RWPE2 (cell line): ENCODE results near the gene SCRN3.

Experiments used
- ATAC-seq: fragments of 200-7000 bp; cut with Tn5 transposase; 3 replicates; pipeline ENCODE4 v1.9.1; 2021; ENCODE audit warnings: low read depth
- DNase-seq: peaks from one replicate; pipeline ENCODE4 v3.0.0-alpha.2; 2020; ENCODE audit warnings: low spot score
- H3K27ac ChIP-seq: fragments of 450-650 bp; 2 replicates; pipeline ENCODE4 v1.5.1; 2017; ENCODE audit warnings: mild to moderate bottlenecking; ENCODE audit not compliant: poor library complexity, severe bottlenecking
- H3K27me3 ChIP-seq: fragments of 250-450 bp; sonication (Bioruptor Pico); 2 replicates; pipeline ENCODE4 v1.5.1; 2021; ENCODE audit warnings: mild to moderate bottlenecking, moderate library complexity; ENCODE audit not compliant: insufficient read depth, poor library complexity, severe bottlenecking
- H3K36me3 ChIP-seq: fragments of 250-450 bp; sonication (Bioruptor Pico); 2 replicates; pipeline ENCODE4 v1.5.1; 2020; ENCODE audit warnings: low read depth, mild to moderate bottlenecking, moderate library complexity
- H3K4me1 ChIP-seq: fragments of 250-450 bp; sonication (Bioruptor Pico); 2 replicates; pipeline ENCODE4 v1.5.1; 2021; ENCODE audit warnings: mild to moderate bottlenecking, moderate library complexity; ENCODE audit not compliant: insufficient read depth, poor library complexity, severe bottlenecking
- H3K4me3 ChIP-seq: fragments of 250-450 bp; sonication (Bioruptor Pico); 2 replicates; pipeline ENCODE4 v1.5.1; 2021; ENCODE audit warnings: mild to moderate bottlenecking, moderate library complexity; ENCODE audit not compliant: severe bottlenecking
- H3K9me3 ChIP-seq: fragments of 250-450 bp; sonication (Bioruptor Pico); 2 replicates; pipeline ENCODE4 v1.5.1; 2021; ENCODE audit warnings: mild to moderate bottlenecking, moderate library complexity; ENCODE audit not compliant: severe bottlenecking
- TF ChIP-seq, protein P1 (sequence below): fragments of 450-650 bp; IDR thresholded peaks from one replicate; pipeline ENCODE4 v1.5.1; 2017; ENCODE audit warnings: mild to moderate bottlenecking, moderate library complexity; ENCODE audit not compliant: poor library complexity, severe bottlenecking

SCRN3 gene

DNA sequence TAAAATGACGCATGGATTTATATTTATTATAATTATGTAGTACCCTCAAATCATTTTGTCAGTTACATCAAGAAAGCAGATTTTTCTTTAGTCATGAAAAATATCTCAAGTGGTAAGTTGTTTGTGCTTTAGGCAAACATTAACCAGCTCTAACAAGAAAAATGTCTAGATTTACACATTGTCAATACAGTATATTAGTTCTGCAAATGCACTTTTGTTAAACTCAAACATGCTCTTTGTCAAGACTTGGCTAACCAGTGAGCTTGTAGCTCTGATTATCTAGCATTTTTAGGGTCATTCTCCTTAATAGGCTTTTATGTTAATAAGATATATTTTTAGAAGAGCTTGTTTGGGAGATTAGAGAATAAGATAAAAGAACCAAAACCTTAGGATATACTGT lies 32.7 kb downstream of the SCRN3 start:
- DNase-seq, result no peak
- Histone ChIP-seq H3K4me3 (no peak overlapping the region), H3K9me3 (no peaks in the 10 kb centered on the region), H3K27me3 (no peaks in the 10 kb centered on the region), H3K4me1 (no peaks in the 10 kb centered on the region), H3K27ac (no peak overlapping the region), H3K36me3 (peaks cover 28% of the 10 kb centered on the region)
- TF ChIP-seq, protein P1, sequence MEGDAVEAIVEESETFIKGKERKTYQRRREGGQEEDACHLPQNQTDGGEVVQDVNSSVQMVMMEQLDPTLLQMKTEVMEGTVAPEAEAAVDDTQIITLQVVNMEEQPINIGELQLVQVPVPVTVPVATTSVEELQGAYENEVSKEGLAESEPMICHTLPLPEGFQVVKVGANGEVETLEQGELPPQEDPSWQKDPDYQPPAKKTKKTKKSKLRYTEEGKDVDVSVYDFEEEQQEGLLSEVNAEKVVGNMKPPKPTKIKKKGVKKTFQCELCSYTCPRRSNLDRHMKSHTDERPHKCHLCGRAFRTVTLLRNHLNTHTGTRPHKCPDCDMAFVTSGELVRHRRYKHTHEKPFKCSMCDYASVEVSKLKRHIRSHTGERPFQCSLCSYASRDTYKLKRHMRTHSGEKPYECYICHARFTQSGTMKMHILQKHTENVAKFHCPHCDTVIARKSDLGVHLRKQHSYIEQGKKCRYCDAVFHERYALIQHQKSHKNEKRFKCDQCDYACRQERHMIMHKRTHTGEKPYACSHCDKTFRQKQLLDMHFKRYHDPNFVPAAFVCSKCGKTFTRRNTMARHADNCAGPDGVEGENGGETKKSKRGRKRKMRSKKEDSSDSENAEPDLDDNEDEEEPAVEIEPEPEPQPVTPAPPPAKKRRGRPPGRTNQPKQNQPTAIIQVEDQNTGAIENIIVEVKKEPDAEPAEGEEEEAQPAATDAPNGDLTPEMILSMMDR, result no peak
- ATAC-seq, result no peak

DNA sequence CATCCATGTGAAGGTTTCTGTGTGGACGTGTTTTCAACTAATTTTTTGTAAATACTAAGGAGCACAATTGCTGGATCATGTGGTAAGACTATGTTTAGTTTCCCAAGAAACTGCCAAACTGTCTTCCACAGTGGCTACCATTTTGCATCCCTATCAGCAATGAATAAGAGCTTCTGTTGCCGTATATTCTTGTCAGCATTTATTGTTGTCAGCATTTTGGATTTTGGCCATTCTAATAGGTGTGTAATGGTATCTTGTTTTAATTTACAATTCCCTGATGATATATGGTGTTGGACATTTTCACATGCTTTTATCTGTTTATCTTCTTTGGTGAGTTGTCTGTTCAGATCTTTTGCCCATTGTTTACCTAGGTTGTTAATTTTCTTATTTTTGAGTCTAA lies 34.5 kb downstream of the SCRN3 start:
- no peak overlapping the region for H3K4me3 ChIP-seq
- H3K4me1 ChIP-seq, result no peaks in the 10 kb centered on the region
- no peak overlapping the region for H3K27ac ChIP-seq
- H3K9me3 ChIP-seq, result no peaks in the 10 kb centered on the region
- TF ChIP-seq, protein P1, result no peak
- peaks cover 18% of the 10 kb centered on the region for H3K36me3 ChIP-seq
- no peaks in the 10 kb centered on the region for H3K27me3 ChIP-seq
- ATAC-seq (no peak), DNase-seq (no peak)

DNA sequence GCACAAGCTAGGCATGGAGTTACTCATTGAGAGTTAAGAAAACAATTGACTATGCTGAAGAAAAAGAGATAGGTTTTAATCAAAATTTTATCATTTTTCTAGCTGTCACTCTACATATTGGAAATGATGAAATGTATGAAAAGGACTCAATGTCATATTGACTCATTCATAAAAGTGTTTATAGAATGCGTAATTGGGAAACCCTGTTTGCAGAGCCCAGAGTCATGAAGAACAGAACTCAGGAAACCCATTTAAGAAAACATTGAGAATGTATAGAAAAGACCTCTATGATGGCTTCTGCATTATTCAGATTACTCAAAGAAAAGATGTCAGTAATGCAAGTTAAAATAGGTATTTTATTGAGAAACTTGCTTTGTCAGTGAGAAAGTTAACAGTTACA lies 36.4 kb downstream of the SCRN3 start:
- Histone ChIP-seq H3K36me3 (peaks cover 18% of the 10 kb centered on the region), H3K27ac (no peak overlapping the region), H3K4me3 (no peak overlapping the region), H3K4me1 (no peaks in the 10 kb centered on the region), H3K9me3 (no peaks in the 10 kb centered on the region), H3K27me3 (no peaks in the 10 kb centered on the region)
- no peak for DNase-seq
- ATAC-seq, result no peak
- TF ChIP-seq, protein P1, result no peak

DNA sequence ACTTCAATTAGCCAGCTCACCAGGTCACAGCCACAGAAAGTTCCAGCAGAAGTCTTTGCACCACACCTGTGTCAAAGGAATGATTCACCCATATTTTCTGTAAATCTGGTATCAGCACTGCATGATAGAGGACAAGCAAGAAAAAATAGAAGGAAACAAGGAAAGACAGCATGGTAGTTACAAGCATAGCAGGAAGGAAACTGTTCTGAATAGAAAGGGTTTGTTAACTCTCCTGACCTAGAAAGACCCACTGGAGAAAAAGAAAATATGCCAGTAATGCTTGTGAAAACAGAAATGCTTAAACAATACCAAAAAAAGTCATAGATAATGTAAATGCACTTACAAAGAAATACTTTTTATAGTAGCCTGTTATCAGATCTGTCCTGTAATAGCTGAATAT lies 40.8 kb downstream of the SCRN3 start:
- TF ChIP-seq, protein P1, result no peak

DNA sequence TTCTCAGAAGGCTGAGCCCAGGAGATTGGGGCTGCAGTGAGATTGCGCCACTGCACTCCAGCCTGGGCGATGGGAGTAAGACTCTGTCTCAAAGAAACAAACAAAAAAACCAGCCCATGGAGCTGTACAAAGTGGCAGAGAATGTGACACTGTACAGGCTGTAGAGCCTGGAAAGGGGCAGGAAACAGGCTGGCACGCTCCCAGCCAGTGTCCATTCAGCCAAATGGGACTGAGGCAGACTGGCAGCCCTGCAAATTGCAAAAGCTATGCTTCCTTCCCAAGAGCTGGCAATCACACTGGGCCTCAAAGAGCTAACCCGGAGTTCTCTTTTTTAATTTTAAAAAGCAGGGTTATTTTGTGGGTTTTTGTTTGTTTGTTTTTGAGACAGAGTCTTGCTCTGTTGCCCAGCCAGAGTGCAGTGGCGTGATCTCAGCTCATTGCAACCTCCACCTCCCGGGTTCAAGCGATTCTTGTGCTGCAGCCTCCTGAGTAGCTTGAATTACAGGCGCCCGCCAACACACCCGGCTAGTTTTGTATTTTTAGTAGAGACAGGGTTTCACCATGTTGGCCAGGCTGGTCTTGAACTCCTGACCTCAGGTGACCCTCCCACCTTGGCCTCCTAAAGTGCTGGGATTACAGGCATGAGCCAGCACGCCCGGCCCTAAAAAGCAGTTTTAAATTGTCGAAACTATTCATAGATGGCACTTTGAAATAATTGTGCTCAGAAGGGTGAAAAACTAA lies 42.8 kb downstream of the SCRN3 start:
- Histone ChIP-seq H3K4me3 (no peak overlapping the region), H3K9me3 (peaks cover 2% of the 10 kb centered on the region), H3K27ac (no peak overlapping the region), H3K27me3 (no peaks in the 10 kb centered on the region), H3K4me1 (peaks cover 10% of the 10 kb centered on the region), H3K36me3 (no peaks in the 10 kb centered on the region)
- TF ChIP-seq, protein P1, result no peak
- ATAC-seq, result no peak
- no peak for DNase-seq

More for the DNA sequence above, 40.8 kb downstream of the SCRN3 start:
- H3K4me1 ChIP-seq, result no peaks in the 10 kb centered on the region
- ATAC-seq, result no peak
- DNase-seq, result no peak
- H3K27me3 ChIP-seq, result no peaks in the 10 kb centered on the region
- no peak overlapping the region for H3K27ac ChIP-seq
- no peaks in the 10 kb centered on the region for H3K36me3 ChIP-seq
- peaks cover 2% of the 10 kb centered on the region for H3K9me3 ChIP-seq
- no peak overlapping the region for H3K4me3 ChIP-seq
